ENCODE results near the gene DGLUCY.
"Not testable (repeated sequence)": the region's sequence is repeated elsewhere in the genome, so short reads cannot be mapped to it uniquely, and the experiment has no call there.

DGLUCY gene

GRCh38 chr14:91218014-91218413 is 104.1 kb downstream of the DGLUCY start:
- TF ChIP-seq ZFX (IDR thresholded peaks at IDR 0.05) (no peak), CTCF (conservative IDR thresholded peaks at IDR 0.05) (no peak)
- H3K27ac ChIP-seq = no peak overlapping the region

GRCh38 chr14:91219517-91220389 is 105.9 kb downstream of the DGLUCY start:
- TF ChIP-seq ZFX (IDR thresholded peaks at IDR 0.05) = no peak
- no peak for TF ChIP-seq CTCF (conservative IDR thresholded peaks at IDR 0.05)

GRCh38 chr14:91220581-91221000 is 106.7 kb downstream of the DGLUCY start:
- no peak overlapping the region for H3K27ac ChIP-seq
- TF ChIP-seq CTCF (conservative IDR thresholded peaks at IDR 0.05) = no peak
- TF ChIP-seq ZFX (IDR thresholded peaks at IDR 0.05) = no peak

More at GRCh38 chr14:91219517-91220389, 105.9 kb downstream of the DGLUCY start:
- H3K27ac ChIP-seq = no peak overlapping the region

- TF ChIP-seq CTCF (conservative IDR thresholded peaks at IDR 0.05) = no peak
- no peak for TF ChIP-seq ZFX (IDR thresholded peaks at IDR 0.05)
- H3K27ac ChIP-seq = no peak overlapping the region
Measured at GRCh38 chr14:91221270-91221669, 107.4 kb downstream of the DGLUCY start.

GRCh38 chr14:91223028-91223783 is 109.3 kb downstream of the DGLUCY start:
- no peak overlapping the region for H3K27ac ChIP-seq
- TF ChIP-seq ZFX (IDR thresholded peaks at IDR 0.05) = no peak
- no peak for TF ChIP-seq CTCF (conservative IDR thresholded peaks at IDR 0.05)

GRCh38 chr14:91225025-91225424 is 111.2 kb downstream of the DGLUCY start:
- no peak overlapping the region for H3K27ac ChIP-seq
- TF ChIP-seq CTCF (conservative IDR thresholded peaks at IDR 0.05) = no peak

- H3K27ac ChIP-seq = not testable (repeated sequence)
Measured at GRCh38 chr14:91226360-91226759, 112.5 kb downstream of the DGLUCY start.
